Measurements from ENCODE around the gene PLEKHG7. TPM values are rescaled to one million over a fixed set of nuclear protein-coding genes. Genes with fewer than 3 reads are reported as not detected.
"Not testable (repeated sequence)": the region's sequence is repeated elsewhere in the genome, so short reads cannot be mapped to it uniquely, and the experiment has no call there.

PLEKHG7 gene
- total and polyA plus RNA-seq, 11 donors = 0.08 TPM; not detected in 10

GRCh38 chr12:92668739-92669138, 34.0 kb upstream of the PLEKHG7 start:
- intact Hi-C loops (cut with DNase I) = no loop called here
- no peaks in the 10 kb centered on the region for H3K36me3 ChIP-seq
- ATAC-seq = no peak

DNA sequence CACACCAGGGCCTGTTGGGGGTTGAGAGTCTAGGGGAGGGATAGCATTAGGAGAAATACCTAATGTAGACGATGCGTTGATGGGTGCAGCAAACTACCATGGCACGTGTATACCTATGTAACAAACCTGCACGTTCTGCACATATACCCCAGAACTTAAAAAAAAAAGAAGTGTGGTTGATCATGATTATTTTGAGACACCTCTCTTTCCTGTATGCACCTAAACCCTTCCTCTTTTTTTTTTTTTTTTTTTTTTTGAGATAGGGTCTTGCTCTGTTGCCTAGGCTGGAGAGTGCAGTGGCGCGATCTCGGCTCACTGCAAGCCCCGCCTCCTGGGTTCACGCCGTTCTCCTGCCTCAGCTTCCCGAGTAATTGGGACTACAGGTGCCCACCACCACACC, 31.3 kb upstream of the PLEKHG7 start:
- H3K27ac ChIP-seq; H3K4me3 ChIP-seq; ATAC-seq; H3K27me3 ChIP-seq; H3K9me3 ChIP-seq; intact Hi-C loops (cut with DNase I); DNase-seq; H3K36me3 ChIP-seq; H3K4me1 ChIP-seq: not testable (repeated sequence)
- 94 to 98% (median 96%) methylated on average over 11 of the region's 11 CpGs for WGBS, 4 donors

More at GRCh38 chr12:92668739-92669138, 34.0 kb upstream of the PLEKHG7 start:
- DNase-seq = no peak
- Histone ChIP-seq H3K4me1 (no peaks in the 10 kb centered on the region), H3K27ac (no peak overlapping the region), H3K4me3 (no peak overlapping the region), H3K9me3 (no peaks in the 10 kb centered on the region), H3K27me3 (no peaks in the 10 kb centered on the region)
- TF ChIP-seq POLR2A (IDR thresholded peaks at IDR 0.05) = no peak
- no peak for TF ChIP-seq CTCF (IDR thresholded peaks at IDR 0.05)

DNA sequence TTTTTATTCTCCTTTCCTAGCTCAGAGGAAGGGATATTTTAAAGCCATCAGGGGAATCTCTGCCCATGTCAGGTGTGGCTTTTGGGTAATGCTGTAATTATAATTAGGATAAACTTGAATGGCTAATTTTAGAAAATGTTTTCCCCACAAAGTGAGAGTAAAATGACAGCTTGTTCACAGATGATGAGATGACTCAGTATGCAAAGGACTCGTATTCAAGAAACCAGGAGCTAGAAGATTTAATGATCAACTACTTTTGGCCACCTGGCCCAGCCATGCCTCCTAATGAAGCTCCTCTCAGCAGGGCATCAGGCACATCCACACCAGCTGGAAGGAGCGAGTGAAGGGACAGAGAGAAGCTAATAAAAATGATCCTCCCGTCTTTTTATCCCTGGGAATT, 29.0 kb upstream of the PLEKHG7 start:
- no peak for DNase-seq
- Histone ChIP-seq H3K4me3 (no peak overlapping the region), H3K27ac (no peak overlapping the region), H3K27me3 (no peaks in the 10 kb centered on the region), H3K9me3 (no peaks in the 10 kb centered on the region), H3K4me1 (no peaks in the 10 kb centered on the region), H3K36me3 (no peaks in the 10 kb centered on the region)
- intact Hi-C loops (cut with DNase I) = no loop called here
- WGBS, 4 donors = 81 to 90% (median 86%) methylated on average over 3 of the region's 3 CpGs
- no peak for TF ChIP-seq POLR2A (IDR thresholded peaks at IDR 0.05)
- TF ChIP-seq CTCF (IDR thresholded peaks at IDR 0.05) = no peak
- ATAC-seq = no peak

GRCh38 chr12:92674500-92674899, 28.3 kb upstream of the PLEKHG7 start:
- TF ChIP-seq POLR2A (IDR thresholded peaks at IDR 0.05) (no peak), CTCF (IDR thresholded peaks at IDR 0.05) (no peak)
- DNase-seq (peak in 2 of 5 donors; percentile 30 to 32), ATAC-seq (peak in 3 of 4 donors; percentile 36 to 83 (median 72))
- intact Hi-C loops (cut with DNase I) = no loop called here
- H3K4me1 ChIP-seq = no peaks in the 10 kb centered on the region
- no peak overlapping the region for H3K27ac ChIP-seq
- no peaks in the 10 kb centered on the region for H3K9me3 ChIP-seq
- H3K4me3 ChIP-seq = no peak overlapping the region
- no peaks in the 10 kb centered on the region for H3K36me3 ChIP-seq
- 41 to 50% (median 42%) methylated on average over 3 of the region's 3 CpGs for WGBS, 4 donors
- no peaks in the 10 kb centered on the region for H3K27me3 ChIP-seq

DNA sequence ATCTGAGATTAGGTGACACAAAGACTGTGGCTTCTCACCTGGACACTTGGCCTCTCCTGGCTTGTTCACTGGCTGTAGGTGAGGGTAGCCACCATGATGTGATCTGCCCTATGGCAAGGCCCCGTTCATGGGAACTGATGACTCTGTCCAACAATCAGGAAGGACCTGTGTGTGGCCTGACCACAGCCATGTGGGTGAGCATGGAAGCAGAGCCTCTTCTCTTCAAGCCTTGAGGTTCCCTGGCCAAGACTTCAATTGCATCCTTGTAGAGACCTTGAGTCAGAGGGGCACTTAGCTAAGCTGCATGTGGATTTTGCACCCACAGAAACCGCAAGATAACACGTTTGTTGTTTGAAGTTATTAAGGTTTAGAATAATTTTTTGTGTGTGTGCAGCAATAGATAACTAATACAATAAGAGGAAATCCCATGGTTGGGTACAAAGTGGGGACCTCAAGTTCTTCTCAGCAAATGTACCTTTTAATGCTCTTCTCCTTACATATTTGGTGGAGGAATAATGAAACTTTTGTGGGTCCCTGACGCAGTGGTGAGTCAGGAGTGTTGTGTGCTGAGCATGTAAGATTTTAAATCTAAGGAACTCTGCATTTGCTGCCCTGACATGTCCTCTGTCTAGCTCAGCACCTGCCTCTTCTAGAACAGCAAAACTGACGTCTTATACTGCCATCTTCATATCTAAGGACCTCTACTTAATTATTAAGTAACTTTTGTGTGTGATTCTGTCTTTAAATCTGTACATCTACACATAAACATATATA, 27.5 kb upstream of the PLEKHG7 start:
- Histone ChIP-seq H3K4me3 (no peak overlapping the region), H3K27me3 (no peaks in the 10 kb centered on the region), H3K36me3 (no peaks in the 10 kb centered on the region), H3K9me3 (no peaks in the 10 kb centered on the region), H3K4me1 (no peaks in the 10 kb centered on the region), H3K27ac (no peak overlapping the region)
- WGBS, 4 donors = 79 to 88% (median 85%) methylated on average over 5 of the region's 5 CpGs
- DNase-seq (no peak), ATAC-seq (peak in 2 of 4 donors; percentile 24 to 39)
- intact Hi-C loops (cut with DNase I) = no loop called here
- TF ChIP-seq POLR2A (IDR thresholded peaks at IDR 0.05) = no peak
- no peak for TF ChIP-seq CTCF (IDR thresholded peaks at IDR 0.05)
